ENCODE measurements around the gene PSME3IP1.

PSME3IP1 gene

GRCh38 chr16:57126411-57126810 is 59.4 kb downstream of the PSME3IP1 start:
- CTCF ChIA-PET = interaction anchor here (1.0 to 3.4 kb wide), 3 partner anchors 11 to 43 kb away, joined by 3 to 8 read pairs (median 3); partner anchors contain the start of gene CPNE2
- TF ChIP-seq CTCF (IDR thresholded peaks at IDR 0.05; ENCODE audit: insufficient read depth, low read length, missing control alignments) = no peak
- DNase-seq (ENCODE audit: low read depth, low spot score) = no peak
- POLR2A ChIA-PET = no interaction called here
- H3K4me3 ChIP-seq (ENCODE audit: low read depth, low read length) = no peak overlapping the region

GRCh38 chr16:57125969-57126368 is 59.9 kb downstream of the PSME3IP1 start:
- H3K4me3 ChIP-seq (ENCODE audit: low read depth, low read length) = no peak overlapping the region
- TF ChIP-seq CTCF (IDR thresholded peaks at IDR 0.05; ENCODE audit: insufficient read depth, low read length, missing control alignments) = no peak
- ChIA-PET POLR2A (no interaction called here), CTCF (interaction anchor here (1.0 to 3.4 kb wide), 2 partner anchors 11 to 33 kb away, joined by 3 to 8 read pairs; partner anchors contain the start of gene CPNE2)
- no peak for DNase-seq (ENCODE audit: low read depth, low spot score)

GRCh38 chr16:57125376-57125775 is 60.5 kb downstream of the PSME3IP1 start:
- ChIA-PET POLR2A (no interaction called here), CTCF (no interaction called here)
- DNase-seq (ENCODE audit: low read depth, low spot score) = no peak
- H3K4me3 ChIP-seq (ENCODE audit: low read depth, low read length) = no peak overlapping the region
- no peak for TF ChIP-seq CTCF (IDR thresholded peaks at IDR 0.05; ENCODE audit: insufficient read depth, low read length, missing control alignments)

- no peak for TF ChIP-seq CTCF (IDR thresholded peaks at IDR 0.05; ENCODE audit: insufficient read depth, low read length, missing control alignments)
- no peak overlapping the region for H3K4me3 ChIP-seq (ENCODE audit: low read depth, low read length)
- CTCF ChIA-PET = no interaction called here
- no peak for DNase-seq (ENCODE audit: low read depth, low spot score)
- POLR2A ChIA-PET = no interaction called here
Measured at GRCh38 chr16:57123974-57124674, 61.7 kb downstream of the PSME3IP1 start.

- H3K4me3 ChIP-seq (ENCODE audit: low read depth, low read length) = no peak overlapping the region
- TF ChIP-seq CTCF (IDR thresholded peaks at IDR 0.05; ENCODE audit: insufficient read depth, low read length, missing control alignments) = no peak
- ChIA-PET CTCF (interaction anchor here (0.7 to 0.8 kb wide), 2 partner anchors 19 to 39 kb away, joined by 3 read pairs; no protein-coding TSS in a partner anchor), POLR2A (no interaction called here)
- DNase-seq (ENCODE audit: low read depth, low spot score) = no peak
Measured at GRCh38 chr16:57123216-57123973, 62.4 kb downstream of the PSME3IP1 start.

- POLR2A ChIA-PET = interaction anchor here (0.9 kb wide), 1 partner anchor 26 kb away, joined by 3 read pairs; the partner anchor contains the start of gene CPNE2
- no peak overlapping the region for H3K4me3 ChIP-seq (ENCODE audit: low read depth, low read length)
- no peak for TF ChIP-seq CTCF (IDR thresholded peaks at IDR 0.05; ENCODE audit: insufficient read depth, low read length, missing control alignments)
- CTCF ChIA-PET = interaction anchor here (1.2 to 1.3 kb wide), 2 partner anchors 17 to 26 kb away, joined by 4 to 5 read pairs; partner anchors contain the start of gene CPNE2
- DNase-seq (ENCODE audit: low read depth, low spot score) = no peak
Measured at GRCh38 chr16:57118461-57119084, 67.3 kb downstream of the PSME3IP1 start.
